GM12873 (cell line): ENCODE data around the gene URI1.

Source experiments
- CTCF ChIP-seq: IDR thresholded peaks from 2 replicates; pipeline ENCODE4 v1.5.1; 2012; ENCODE audit warnings: low read depth, mild to moderate bottlenecking, moderate library complexity, low read length, control low read depth; ENCODE audit not compliant: insufficient read depth; ENCODE audit errors: missing control alignments

The URI1 gene

GRCh38 chr19:30011051-30011578 is 69.1 kb downstream of the URI1 start:
- TF ChIP-seq CTCF: no peak

GRCh38 chr19:30014770-30015169 is 72.7 kb downstream of the URI1 start:
- TF ChIP-seq CTCF: no peak

DNA sequence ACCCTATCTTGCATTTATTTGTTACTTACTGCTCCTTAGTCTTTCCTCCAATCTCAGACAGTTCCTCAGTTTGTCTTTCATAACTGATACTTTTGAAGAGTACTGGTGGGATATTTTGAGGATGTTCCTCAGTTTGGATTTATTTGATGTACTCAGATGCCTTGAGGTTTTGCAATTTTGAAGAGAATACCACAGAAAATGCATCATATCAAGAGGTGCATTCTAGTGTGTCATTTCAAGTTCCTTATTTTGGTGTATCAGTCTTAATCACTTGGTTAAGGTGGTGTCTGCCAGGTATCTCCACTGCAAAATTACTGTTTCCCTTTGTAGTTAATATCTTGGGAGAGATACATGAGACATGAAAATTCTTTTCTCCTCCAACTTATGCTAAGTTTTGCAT is 75.1 kb downstream of the URI1 start:
- TF ChIP-seq CTCF: no peak

- no peak for TF ChIP-seq CTCF
Observed at GRCh38 chr19:30020189-30020588, 78.2 kb downstream of the URI1 start.

DNA sequence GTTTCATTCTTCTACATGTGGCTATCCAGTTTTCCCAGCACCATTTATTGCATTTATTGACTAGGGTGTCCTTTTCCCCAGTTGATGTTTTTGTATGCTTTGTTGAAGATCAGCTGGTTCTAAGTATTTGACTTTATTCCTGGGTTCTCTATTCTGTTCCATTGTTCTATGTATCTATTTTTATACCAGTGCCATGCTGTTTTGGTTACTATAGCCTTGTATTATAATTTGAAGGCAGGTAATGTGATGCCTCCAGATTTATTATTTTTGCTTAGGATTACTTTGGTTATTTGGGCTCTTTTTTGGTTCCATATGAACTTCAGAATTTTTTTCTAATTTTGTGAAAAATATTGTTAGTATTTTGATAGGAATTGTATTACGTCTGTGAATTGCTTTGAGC is 80.6 kb downstream of the URI1 start:
- no peak for TF ChIP-seq CTCF

DNA sequence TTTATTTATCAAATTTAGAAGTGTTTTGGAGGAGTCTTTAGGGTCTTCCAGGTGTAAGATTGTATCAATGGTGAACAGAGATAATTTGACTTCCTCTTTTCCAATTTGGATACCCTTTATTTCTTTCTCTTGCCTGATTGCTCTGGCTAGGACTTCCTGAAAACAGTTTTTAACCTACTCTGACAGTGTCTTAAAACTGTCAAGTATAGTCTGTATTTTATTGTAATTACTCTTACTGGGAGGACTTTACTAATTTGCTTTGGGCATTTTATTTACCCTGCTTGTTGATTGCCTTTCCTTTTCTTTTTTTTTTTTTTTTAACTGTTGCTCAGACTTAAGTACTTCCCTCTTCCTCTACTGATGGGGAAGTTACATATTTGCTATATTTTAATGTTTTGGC is 81.3 kb downstream of the URI1 start:
- no peak for TF ChIP-seq CTCF

GRCh38 chr19:30024091-30024490 is 82.1 kb downstream of the URI1 start:
- no peak for TF ChIP-seq CTCF

- TF ChIP-seq CTCF: no peak
Observed at GRCh38 chr19:30026933-30027332, 84.9 kb downstream of the URI1 start.
